HepG2 (cell line): ENCODE results near the gene SLC66A3. TPM values are rescaled to one million over a fixed set of nuclear protein-coding genes. Genes with fewer than 3 reads are reported as not detected.

Source experiments
- CAMTA2 ChIP-seq: sonication (generic); formaldehyde crosslinking; IDR thresholded peaks from 2 replicates; pipeline ENCODE4 v1.4.0; 2020; ENCODE audit warnings: mild to moderate bottlenecking, missing genetic modification reagents, borderline replicate concordance
- CCAR2 ChIP-seq: fragments of 200-400 bp; formaldehyde crosslinking; optimal IDR thresholded peaks from 2 replicates; pipeline ENCODE3; 2018; ENCODE audit warnings: low read depth, mild to moderate bottlenecking, low read length, moderate library complexity
- ELF1 ChIP-seq: sonication (generic); formaldehyde crosslinking; IDR thresholded peaks from 2 replicates; pipeline ENCODE4 v1.4.0; 2020; ENCODE audit warnings: missing genetic modification reagents
- HNF1A ChIP-seq, 2 experiments: sonication (generic) in 1 of 2; formaldehyde crosslinking in 1 of 2; IDR thresholded peaks; 2 replicates each; pipeline versions ENCODE4 v1.4.0 to v1.6.1; 2016 to 2020; ENCODE audit warnings: borderline replicate concordance in 1 of 2, low read depth in 1 of 2, mild to moderate bottlenecking in 1 of 2, missing genetic modification reagents in 1 of 2
- KLF15 ChIP-seq: sonication (generic); formaldehyde crosslinking; IDR thresholded peaks from 2 replicates; pipeline ENCODE4 v1.8.1; 2023; ENCODE audit warnings: borderline replicate concordance, mild to moderate bottlenecking, inconsistent platforms, missing genetic modification reagents, mixed read lengths
- MXD4 ChIP-seq: IDR thresholded peaks from 2 replicates; pipeline ENCODE4 v1.6.1; 2016; ENCODE audit warnings: mild to moderate bottlenecking, missing biosample characterization, missing genetic modification reagents
- SMARCC2 ChIP-seq: fragments of 450-650 bp; IDR thresholded peaks from 2 replicates; pipeline ENCODE4 v1.6.1; 2017; ENCODE audit warnings: antibody characterized with exemption, mild to moderate bottlenecking
- ZHX2 ChIP-seq, 2 experiments: sonication (generic) in 1 of 2; formaldehyde crosslinking in 1 of 2; IDR thresholded peaks; 2 replicates each; pipeline versions ENCODE4 v1.6.1 to v1.9.0; 2014 to 2022; ENCODE audit warnings: antibody characterized with exemption in 1 of 2, borderline replicate concordance in 1 of 2, inconsistent platforms in 1 of 2, low read depth in 1 of 2, missing genetic modification reagents in 1 of 2
- ZKSCAN8 ChIP-seq: IDR thresholded peaks from 2 replicates; pipeline ENCODE4 v1.6.1; 2016; ENCODE audit warnings: borderline replicate concordance, missing genetic modification reagents, missing compliant biosample characterization
- ZMYM4 ChIP-seq: sonication (generic); formaldehyde crosslinking; IDR thresholded peaks from 2 replicates; pipeline ENCODE4 v1.8.1; 2023; ENCODE audit warnings: mild to moderate bottlenecking, missing genetic modification reagents
- ZNF431 ChIP-seq: sonication (generic); formaldehyde crosslinking; IDR thresholded peaks from 2 replicates; pipeline ENCODE4 v1.9.0; 2022; ENCODE audit warnings: missing genetic modification reagents, low read depth, mild to moderate bottlenecking, borderline replicate concordance
- ZNF468 ChIP-seq: sonication (generic); formaldehyde crosslinking; IDR thresholded peaks from 2 replicates; pipeline ENCODE4 v1.8.0; 2022; ENCODE audit warnings: mild to moderate bottlenecking, moderate library complexity, missing genetic modification reagents
- ZNF589 ChIP-seq: sonication (generic); formaldehyde crosslinking; conservative IDR thresholded peaks from 2 replicates; pipeline ENCODE4 v1.8.0; 2022; ENCODE audit warnings: mild to moderate bottlenecking, moderate library complexity, missing genetic modification reagents
- ZNF83 ChIP-seq: sonication (generic); formaldehyde crosslinking; IDR thresholded peaks from 2 replicates; pipeline ENCODE4 v1.4.0; 2020; ENCODE audit warnings: missing genetic modification reagents, mild to moderate bottlenecking, borderline replicate concordance
- polyA plus RNA-seq, 8 experiments: library from polyadenylated mRNA; depleted of rRNA in 3 of 8; stranded (reverse) in 7 of 8; unstranded in 1 of 8; fragments of >200 nt; fragmentation: Illumina TruSeq in 4 of 8; extraction: Trizol in 4 of 8; gene quantifications; 2 replicates each; pipeline versions ENCODE4 v1.2.1 to v1.2.3, GENCODE V29; 2011 to 2016; ENCODE audit warnings: low read depth in 4 of 8, missing spikeins in 1 of 8, mixed read lengths in 1 of 8; ENCODE audit not compliant: insufficient read depth in 1 of 8
- total RNA-seq, 5 experiments: library from RNA; depleted of rRNA; stranded (reverse); fragments of >200 nt; fragmentation: Illumina TruSeq; extraction: Trizol; gene quantifications; 2 replicates each; pipeline ENCODE4 v1.2.3, GENCODE V29; 2016; ENCODE audit warnings: low read depth in 1 of 5

Gene SLC66A3
- total and polyA plus RNA-seq, 2 of the 13 experiments (the other 11 are each of a cell fraction or from before 2014, with no cell fraction given): 2.2 to 3.7 TPM

GRCh38 chr2:11154016-11154922 is 998 bp upstream of the SLC66A3 start (continued):
- TF ChIP-seq ZMYM4 (CRISPR knock-in tag) (peak; percentile 46; the same call in 1 of the 2 replicates), HNF1A (IDR thresholded peaks at IDR 0.05; ENCODE audit: low read depth) (no peak), HNF1A (CRISPR knock-in tag; IDR thresholded peaks at IDR 0.05; ENCODE audit: borderline replicate concordance) (no peak), SMARCC2 (no peak), MXD4 (CRISPR knock-in tag) (no peak), ZNF468 (CRISPR knock-in tag) (no peak), ZNF431 (CRISPR knock-in tag) (no peak), CCAR2 (no peak), ZNF589 (no peak), CAMTA2 (CRISPR knock-in tag) (no peak), KLF15 (CRISPR knock-in tag) (no peak), ELF1 (CRISPR knock-in tag) (no peak), ZNF83 (CRISPR knock-in tag) (no peak), ZKSCAN8 (CRISPR knock-in tag) (no peak), ZHX2 (IDR thresholded peaks at IDR 0.05; ENCODE audit: low read depth) (no peak), ZHX2 (CRISPR knock-in tag; IDR thresholded peaks at IDR 0.05; ENCODE audit: borderline replicate concordance) (no peak)
